ENCODE data around the gene RITA1.

Gene RITA1

GRCh38 chr12:113154351-113154973 is 31.1 kb upstream of the RITA1 start:
- DNase-seq = no peak

DNA sequence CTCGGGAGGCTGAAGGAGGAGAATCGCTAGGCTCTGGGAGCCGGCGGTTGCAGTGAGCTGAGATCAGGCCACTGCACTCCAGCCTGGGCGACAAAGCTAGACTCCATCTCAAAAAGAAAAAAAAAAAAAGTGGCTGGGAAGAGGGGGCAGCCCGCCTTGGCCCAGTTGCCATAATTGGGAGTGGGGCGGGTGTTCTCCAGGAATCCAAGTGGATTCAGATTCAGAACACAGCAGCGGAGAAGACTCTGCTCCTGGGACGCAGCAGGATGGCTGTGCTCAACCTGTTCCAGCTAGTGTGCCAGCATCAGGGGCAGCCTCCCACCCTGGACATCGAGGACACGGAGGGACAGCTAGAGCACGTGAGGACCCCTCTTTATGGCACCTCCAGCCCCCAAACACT is 30.5 kb upstream of the RITA1 start:
- DNase-seq = no peak

DNA sequence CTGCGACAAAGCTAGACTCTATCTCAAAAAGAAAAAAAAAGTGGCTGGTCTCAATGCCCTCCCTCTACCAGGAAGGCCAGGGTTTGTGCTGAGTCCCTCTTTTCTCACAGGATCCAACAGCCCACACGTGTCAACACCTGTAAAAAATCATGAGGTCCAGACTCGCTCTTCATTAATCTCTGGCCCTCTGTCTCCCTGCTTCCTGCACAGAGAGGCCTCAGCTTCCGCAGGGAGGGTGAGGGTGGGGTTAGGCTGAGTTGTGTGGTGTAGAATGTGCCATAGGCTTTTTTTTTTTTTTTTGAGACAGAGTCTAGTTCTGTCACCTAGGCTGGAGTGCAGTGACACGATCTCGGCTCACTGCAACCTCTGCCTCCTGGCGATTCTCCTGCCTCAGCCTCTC is 29.9 kb upstream of the RITA1 start:
- DNase-seq = no peak

DNA sequence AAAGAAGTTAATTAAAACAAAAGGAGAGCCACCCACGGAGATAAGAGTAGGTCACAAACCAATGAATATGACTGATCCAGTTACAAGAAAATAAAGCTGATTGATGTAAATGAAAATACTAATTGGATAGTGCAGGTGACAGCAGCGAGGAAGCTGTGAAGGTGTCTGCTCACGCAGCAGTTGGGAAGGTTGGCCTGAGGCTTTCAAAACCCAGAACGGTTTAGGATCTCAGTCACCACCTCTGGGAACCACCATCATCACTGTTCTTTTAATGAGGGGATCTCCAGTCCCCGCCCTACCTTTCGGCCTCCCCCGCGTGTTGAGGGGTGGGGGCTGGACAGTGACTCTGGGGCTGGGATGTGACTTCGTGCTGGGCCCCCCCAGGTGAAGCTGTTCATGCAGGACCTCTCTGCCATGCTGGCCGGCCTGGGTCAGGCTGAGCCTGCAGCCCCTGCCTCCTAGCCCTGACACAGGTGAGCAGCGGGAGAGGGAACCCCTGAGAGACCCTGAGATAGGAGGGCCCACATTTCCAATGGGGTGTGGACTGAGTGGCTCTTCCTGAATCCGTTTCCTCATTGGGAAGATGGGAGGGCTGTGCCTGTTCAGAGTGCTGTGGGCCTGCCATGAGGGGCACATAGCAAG is 28.2 kb upstream of the RITA1 start:
- no peak for DNase-seq

- DNase-seq = no peak
Measured at GRCh38 chr12:113158439-113159203, 26.9 kb upstream of the RITA1 start.

DNA sequence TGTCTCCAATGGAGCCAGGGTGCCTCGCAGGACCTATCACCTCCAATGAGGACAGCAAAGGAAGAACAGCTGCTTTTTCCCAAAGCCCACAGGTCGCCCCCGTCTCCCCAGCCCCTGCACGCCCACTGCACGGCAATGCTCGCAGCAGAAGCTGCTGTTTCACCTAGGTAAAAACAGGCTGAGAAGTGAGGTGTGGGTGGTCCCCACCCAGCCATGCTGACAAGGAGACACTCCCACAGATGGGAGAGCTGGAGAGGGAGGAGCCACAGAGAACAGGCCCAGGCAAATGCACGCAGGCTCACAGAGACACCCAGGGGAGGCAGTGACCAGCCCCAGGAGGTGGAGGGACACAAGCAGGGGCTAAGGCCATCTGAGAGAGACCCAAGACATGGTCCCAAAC is 25.6 kb upstream of the RITA1 start:
- no peak for DNase-seq

GRCh38 chr12:113161415-113162016 is 24.0 kb upstream of the RITA1 start:
- DNase-seq = peak; percentile 95

GRCh38 chr12:113162102-113163029 is 23.2 kb upstream of the RITA1 start:
- DNase-seq = no peak

DNA sequence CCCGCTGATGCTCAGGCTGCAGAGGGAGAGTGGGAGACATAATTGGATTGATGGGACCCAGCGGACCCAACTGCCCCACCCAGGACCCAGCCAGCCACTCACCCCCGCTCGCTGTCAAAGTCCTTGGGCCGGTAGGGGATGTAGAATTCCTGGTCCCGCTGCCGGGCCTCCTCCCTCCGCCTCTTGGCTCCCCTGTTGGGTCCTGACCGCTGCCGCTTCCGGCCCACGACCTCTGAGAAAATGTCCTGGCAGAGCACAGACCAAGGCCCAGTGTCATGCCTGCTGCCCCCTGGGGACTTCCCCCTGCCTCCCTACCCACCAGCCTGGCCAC is 22.5 kb upstream of the RITA1 start:
- no peak for DNase-seq

DNA sequence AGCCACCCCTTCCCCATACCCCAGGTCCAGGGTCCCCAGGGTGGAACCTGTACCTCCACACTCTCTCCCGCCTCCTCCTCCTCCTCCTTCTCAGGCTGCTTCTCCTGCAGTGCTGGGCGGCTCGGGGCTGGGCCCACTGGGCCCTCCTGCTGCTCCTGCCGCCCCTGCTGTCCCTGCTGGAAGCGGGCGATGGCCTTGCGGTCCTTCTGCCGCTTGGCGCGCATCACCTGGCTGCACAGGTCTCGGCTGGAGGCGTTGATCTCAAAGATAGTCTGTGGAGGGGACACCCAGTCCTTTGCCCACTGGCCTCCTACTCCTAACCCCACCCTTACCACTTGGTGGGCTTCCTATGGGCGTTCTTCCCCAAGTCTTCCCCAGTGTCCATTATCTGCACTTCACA is 21.5 kb upstream of the RITA1 start:
- no peak for DNase-seq

DNA sequence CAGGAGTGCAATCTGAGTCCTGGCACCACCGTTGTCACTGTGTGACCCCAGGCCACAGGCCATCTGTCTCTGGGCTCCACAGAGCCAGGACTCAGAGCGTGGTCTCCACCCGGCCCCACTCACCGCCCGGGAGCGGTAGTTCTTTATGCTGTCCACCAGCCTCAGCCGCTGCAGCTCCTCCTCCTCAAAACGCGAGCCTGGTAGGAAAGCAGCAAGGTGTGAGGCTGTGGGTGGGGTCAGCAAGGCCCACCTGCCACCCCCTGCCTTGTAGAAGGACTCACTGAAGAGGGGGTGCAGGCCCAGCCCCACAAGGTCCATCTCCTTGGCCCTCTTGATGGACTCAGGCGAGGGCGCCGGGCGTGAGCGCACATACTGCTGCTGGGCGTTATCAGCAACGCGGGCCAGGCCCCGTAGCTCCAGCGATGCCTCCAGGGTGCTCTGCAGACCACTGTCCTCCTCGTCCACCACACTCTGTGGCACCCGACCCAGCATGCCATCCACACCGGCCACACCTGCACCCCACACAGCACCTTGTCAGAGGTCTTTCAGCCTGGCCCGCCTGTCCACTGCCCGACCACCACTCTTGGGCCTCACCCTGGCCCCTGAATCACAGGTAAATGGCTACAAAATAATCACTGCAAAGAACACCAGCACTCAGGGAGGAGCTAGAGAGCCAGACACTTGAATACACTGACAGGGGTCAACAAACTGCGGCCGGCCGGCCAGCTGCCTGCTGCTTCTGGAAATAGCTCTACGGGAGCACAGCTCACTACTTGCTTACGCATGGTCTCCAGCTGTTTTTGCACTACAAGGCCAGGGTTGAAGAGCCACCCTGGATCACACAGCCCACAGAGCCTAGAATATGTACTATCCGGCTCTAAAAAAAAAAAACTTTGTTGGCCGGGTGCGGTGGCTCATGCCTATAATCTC is 19.7 kb upstream of the RITA1 start:
- no peak for DNase-seq

DNA sequence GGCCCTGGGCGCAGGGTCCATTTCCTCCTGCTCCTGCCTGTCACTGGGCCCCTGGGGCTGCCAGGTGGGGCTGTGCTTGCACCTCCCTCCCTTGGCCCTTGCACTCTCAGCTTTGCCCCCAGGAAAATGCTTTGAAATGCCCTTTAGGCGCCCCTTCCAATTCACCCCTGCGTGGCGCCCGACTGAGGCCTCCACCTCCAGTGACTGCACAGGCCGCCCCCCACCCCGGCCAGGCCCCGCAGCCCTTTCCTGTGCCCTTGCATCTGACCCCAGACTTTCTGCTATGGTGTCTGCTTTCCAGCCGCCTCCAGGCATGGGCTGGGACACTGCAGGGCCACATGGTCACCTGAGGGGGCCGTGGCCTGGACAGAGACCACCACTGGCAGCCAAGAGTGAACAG is 17.7 kb upstream of the RITA1 start:
- DNase-seq = no peak

DNA sequence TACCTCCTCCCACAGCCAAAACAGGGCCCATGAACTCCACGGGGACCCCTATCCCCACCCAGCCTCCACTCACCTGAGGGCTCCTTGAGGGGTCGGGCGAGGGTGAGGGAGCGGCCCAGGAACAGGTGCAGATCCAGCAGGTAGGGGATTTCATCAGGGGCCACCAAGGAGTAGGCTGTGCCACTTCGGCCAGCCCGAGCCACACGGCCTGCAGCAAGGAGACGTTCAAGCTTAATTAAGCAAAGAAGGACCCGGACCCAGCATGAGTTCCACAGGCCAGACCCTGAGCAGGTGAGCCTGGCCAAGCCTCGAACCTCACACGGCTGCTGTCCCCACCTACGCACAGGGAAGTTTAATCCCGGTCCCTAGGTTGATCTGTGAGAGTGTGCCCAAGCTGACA is 15.8 kb upstream of the RITA1 start:
- DNase-seq = no peak

- no peak for DNase-seq
Measured at GRCh38 chr12:113170457-113170856, 15.1 kb upstream of the RITA1 start.

DNA sequence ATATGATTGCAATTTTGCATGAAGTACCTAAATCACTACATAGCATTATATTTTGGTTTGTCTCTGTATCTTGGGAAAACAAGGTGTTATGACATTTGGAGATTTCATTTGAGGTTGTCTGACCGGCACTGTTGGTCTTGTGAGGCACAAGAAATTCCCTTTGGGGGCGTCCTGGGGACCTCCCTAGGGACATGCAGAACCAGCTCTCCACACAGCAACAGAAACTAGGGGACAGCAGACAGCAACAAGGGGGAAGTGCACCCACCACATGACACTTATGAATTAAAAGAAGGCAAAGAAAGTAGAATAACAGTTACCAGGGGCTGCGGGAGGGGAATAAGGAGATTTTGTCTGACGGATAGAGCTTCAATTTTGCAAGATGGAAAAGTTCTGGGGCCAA is 14.6 kb upstream of the RITA1 start:
- DNase-seq = no peak

GRCh38 chr12:113171543-113171942 is 14.0 kb upstream of the RITA1 start:
- no peak for DNase-seq

DNA sequence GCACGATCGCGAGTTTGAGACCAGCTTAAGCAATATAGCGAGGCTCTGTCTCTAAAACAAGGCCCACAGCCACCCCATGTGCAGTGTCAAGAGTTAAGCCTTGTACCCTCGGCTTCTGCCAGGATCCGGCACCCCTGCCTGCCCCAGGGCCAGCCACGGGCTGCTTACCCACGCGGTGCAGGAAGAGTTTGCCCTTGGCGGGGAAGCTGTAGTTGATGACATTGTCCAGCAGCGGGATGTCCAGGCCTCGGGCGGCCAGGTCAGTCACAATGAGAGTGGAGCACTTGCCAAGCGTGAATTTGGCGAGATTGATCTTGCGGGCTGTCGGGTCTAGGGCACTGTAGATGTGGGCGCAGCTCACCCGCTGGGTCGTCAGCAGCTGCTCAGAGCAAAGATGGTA is 13.3 kb upstream of the RITA1 start:
- DNase-seq = no peak

DNA sequence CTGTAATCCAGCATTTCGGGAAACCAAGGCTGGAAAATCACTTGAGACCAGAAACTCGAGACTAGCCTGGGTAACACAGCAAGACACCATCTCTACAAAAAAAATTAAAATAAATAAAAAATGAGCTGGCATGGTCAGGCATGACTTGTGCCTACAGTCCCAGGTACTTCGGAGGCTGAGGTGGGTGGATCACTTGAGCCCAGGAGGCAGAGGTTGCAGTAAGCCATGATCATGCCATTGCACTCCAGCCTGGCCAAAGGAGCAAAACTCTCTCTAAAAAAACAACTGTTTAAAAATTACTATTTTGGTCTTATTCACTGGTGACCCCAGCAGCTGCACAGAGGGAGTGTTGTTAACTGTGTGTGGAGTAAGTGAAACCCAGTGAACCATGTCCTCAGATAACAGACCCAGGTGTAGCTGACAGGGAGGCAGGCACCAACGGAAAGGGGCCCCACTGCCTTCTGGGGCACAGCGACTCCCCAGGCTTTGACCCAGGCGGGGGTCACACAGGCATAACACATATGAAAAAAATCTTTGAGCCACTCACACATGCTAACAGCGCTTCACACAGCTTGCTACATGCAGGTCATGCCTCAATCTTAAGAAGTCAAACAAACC is 12.3 kb upstream of the RITA1 start:
- no peak for DNase-seq

DNA sequence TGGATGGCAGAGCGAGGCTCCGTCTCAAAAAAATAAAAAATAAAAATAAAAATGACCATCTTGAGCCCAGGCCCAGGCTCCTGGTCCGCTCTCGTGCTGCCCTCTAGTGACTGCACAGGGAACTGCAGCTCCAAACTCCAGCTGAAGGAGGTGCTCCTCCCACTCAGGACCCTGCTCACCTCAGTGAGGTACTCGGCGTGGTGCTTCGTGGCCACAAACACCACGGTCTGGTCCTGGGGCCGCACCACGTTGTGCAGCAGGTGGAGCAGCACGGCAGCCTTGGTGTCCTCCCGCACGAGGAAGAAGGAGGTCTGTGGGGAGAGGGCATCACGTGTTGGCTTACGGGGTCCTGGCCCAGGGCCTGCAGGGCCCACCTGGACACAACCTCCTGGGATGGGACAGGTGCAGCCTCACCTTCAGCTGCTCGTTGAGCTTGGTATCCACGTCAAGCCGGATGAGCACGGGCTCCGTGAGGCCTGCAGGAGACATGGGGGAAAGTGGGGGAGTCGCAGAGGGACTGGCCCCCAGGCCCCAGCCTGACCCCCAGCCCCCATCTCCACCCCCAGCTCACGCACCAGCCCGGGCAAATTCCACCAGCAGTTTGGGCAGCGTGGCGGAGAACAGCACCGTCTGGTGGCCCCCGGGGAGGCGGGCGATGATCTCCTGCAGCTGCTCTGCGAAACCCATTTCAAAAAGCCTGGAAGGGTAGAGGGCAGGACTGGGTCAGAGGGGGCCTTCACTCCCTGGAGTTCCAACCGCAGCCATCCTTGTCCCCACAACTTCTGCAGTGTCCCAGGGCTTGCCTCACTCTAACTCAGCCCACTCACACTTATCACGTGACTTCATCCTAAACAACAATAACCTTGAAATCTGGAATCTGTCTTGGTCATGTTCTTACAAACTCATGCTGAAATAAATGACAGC is 10.8 kb upstream of the RITA1 start:
- no peak for DNase-seq

GRCh38 chr12:113179023-113179422 is 6.5 kb upstream of the RITA1 start:
- no peak for DNase-seq

Data from NCI-H1048 (cell line).